GM18505 (cell line): ENCODE data around the gene FNBP1.
A peak's percentile ranks its signal among the peaks of the same experiment; 100 is the strongest.
"Not testable (repeated sequence)": the region's sequence is repeated elsewhere in the genome, so short reads cannot be mapped to it uniquely, and the experiment has no call there.

ENCODE experiments used
- ATAC-seq: cut with Tn5 transposase; IDR thresholded peaks from one replicate; pipeline ENCODE4 v1.9.1; 2021; ENCODE audit not compliant: unreplicated experiment
- POLR2A ChIP-seq: IDR thresholded peaks from 4 replicates; pipeline ENCODE4 v1.6.1; 2011; ENCODE audit warnings: borderline replicate concordance; ENCODE audit not compliant: insufficient read depth, insufficient read length; ENCODE audit errors: extremely low read depth

FNBP1 gene

GRCh38 chr9:129988607-129989361, 54.2 kb downstream of the FNBP1 start:
- peak; percentile 56 for TF ChIP-seq POLR2A
- peak; percentile 56 for ATAC-seq

GRCh38 chr9:129987941-129988340, 55.0 kb downstream of the FNBP1 start:
- no peak for TF ChIP-seq POLR2A
- ATAC-seq = no peak

GRCh38 chr9:129987047-129987446, 55.9 kb downstream of the FNBP1 start:
- no peak for ATAC-seq
- TF ChIP-seq POLR2A = peak; percentile 56

GRCh38 chr9:129984589-129984988, 58.4 kb downstream of the FNBP1 start:
- ATAC-seq = not testable (repeated sequence)

- no peak for TF ChIP-seq POLR2A
Observed at GRCh38 chr9:129983891-129984290, 59.1 kb downstream of the FNBP1 start.

GRCh38 chr9:129981180-129981907, 61.6 kb downstream of the FNBP1 start:
- ATAC-seq = no peak
- no peak for TF ChIP-seq POLR2A

More at GRCh38 chr9:129983891-129984290, 59.1 kb downstream of the FNBP1 start:
- no peak for ATAC-seq

GRCh38 chr9:129980224-129980623, 62.8 kb downstream of the FNBP1 start:
- not testable (repeated sequence) for ATAC-seq

- no peak for ATAC-seq
- no peak for TF ChIP-seq POLR2A
Observed at GRCh38 chr9:129979071-129979745, 63.8 kb downstream of the FNBP1 start.

- no peak for TF ChIP-seq POLR2A
Observed at GRCh38 chr9:129972816-129973215, 70.2 kb downstream of the FNBP1 start.

GRCh38 chr9:129968690-129969485, 74.1 kb downstream of the FNBP1 start:
- no peak for TF ChIP-seq POLR2A
- ATAC-seq = no peak

More at GRCh38 chr9:129972816-129973215, 70.2 kb downstream of the FNBP1 start:
- no peak for ATAC-seq

- ATAC-seq = no peak
- TF ChIP-seq POLR2A = no peak
Observed at GRCh38 chr9:129964901-129965734, 77.9 kb downstream of the FNBP1 start.
